ENCODE results near the gene ADCK1.
"Not testable (repeated sequence)": the region's sequence is repeated elsewhere in the genome, so short reads cannot be mapped to it uniquely, and the experiment has no call there.

- not testable (repeated sequence) for TF ChIP-seq CTCF (IDR thresholded peaks at IDR 0.05); EP300 (IDR thresholded peaks at IDR 0.05; ENCODE audit: low read depth); POLR2A (IDR thresholded peaks at IDR 0.05)
These were observed 12.8 kb downstream of the ADCK1 start for GRCh38 chr14:77812682-77813081.

Data from transverse colon (tissue), 3 donors.